Mammary epithelial cell (primary cell): ENCODE measurements around the gene GNAT3.

ENCODE experiments used
- EZH2 ChIP-seq: IDR thresholded peaks from 2 replicates; pipeline ENCODE4 v1.6.1; 2012; ENCODE audit warnings: low read length, inconsistent platforms, borderline replicate concordance
- TF ChIP-seq, protein P1 (sequence below), 2 donors: IDR thresholded peaks in 1 of 2; conservative IDR thresholded peaks in 1 of 2; 2 replicates each; pipeline ENCODE4 v1.5.1; 2011 to 2012; ENCODE audit warnings: inconsistent platforms in 2 of 2, low read length in 2 of 2, mild to moderate bottlenecking in 2 of 2, control low read depth in 1 of 2, low read depth in 1 of 2; ENCODE audit not compliant: insufficient read depth in 1 of 2; ENCODE audit errors: extremely low read depth in 1 of 2

DNA sequence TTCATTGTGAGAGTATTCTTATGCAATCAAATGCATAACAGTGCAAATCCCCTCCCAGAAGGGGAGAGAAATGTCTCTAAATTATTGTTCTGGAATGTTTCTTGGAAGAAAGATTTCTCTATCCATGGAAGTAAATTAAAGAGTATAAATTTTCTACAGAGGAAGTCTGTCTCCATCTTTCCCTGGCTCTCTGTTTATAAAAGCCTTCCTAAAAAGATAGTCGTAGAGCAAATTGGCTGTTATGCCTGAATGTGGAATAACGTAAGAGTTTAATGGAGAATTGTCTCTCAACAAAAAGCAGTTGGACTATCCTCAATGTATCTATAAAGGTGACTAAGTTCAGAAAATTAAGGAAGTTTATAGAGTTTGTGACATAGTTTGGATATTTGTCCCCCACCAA lies 76.3 kb downstream of the GNAT3 start:
- TF ChIP-seq, protein P1, sequence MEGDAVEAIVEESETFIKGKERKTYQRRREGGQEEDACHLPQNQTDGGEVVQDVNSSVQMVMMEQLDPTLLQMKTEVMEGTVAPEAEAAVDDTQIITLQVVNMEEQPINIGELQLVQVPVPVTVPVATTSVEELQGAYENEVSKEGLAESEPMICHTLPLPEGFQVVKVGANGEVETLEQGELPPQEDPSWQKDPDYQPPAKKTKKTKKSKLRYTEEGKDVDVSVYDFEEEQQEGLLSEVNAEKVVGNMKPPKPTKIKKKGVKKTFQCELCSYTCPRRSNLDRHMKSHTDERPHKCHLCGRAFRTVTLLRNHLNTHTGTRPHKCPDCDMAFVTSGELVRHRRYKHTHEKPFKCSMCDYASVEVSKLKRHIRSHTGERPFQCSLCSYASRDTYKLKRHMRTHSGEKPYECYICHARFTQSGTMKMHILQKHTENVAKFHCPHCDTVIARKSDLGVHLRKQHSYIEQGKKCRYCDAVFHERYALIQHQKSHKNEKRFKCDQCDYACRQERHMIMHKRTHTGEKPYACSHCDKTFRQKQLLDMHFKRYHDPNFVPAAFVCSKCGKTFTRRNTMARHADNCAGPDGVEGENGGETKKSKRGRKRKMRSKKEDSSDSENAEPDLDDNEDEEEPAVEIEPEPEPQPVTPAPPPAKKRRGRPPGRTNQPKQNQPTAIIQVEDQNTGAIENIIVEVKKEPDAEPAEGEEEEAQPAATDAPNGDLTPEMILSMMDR (conservative IDR thresholded peaks at IDR 0.05 in 1 of 2, IDR thresholded peaks at IDR 0.05 in 1 of 2; ENCODE audit: extremely low read depth in 1 of 2, insufficient read depth in 1 of 2, low read depth in 1 of 2, low read length in 2 of 2): no peak
- TF ChIP-seq EZH2: no peak
